Parathyroid adenoma (tissue), 2 donors: Measurements from ENCODE around the gene NBAS.

Source experiments
- H2AFZ ChIP-seq: fragments of 300-600 bp; sonication (generic); one replicate; pipeline ENCODE4 v1.7.0; 2017; ENCODE audit warnings: antibody characterized with exemption, mild to moderate bottlenecking
- H3K27ac ChIP-seq: fragments of 300-600 bp; sonication (generic); one replicate; pipeline ENCODE4 v1.7.0; 2017
- H3K27me3 ChIP-seq: fragments of 300-600 bp; sonication (generic); one replicate; pipeline ENCODE4 v1.7.0; 2017; ENCODE audit warnings: low read length; ENCODE audit not compliant: control insufficient read depth, insufficient read depth
- H3K36me3 ChIP-seq: fragments of 300-600 bp; sonication (generic); one replicate; pipeline ENCODE4 v1.7.0; 2017; ENCODE audit warnings: low read length; ENCODE audit not compliant: control insufficient read depth, insufficient read depth
- H3K4me1 ChIP-seq: fragments of 300-600 bp; sonication (generic); one replicate; pipeline ENCODE4 v1.7.0; 2017; ENCODE audit warnings: control low read depth
- H3K4me2 ChIP-seq: fragments of 300-600 bp; sonication (generic); one replicate; pipeline ENCODE4 v1.7.0; 2017; ENCODE audit warnings: low read length
- H3K4me3 ChIP-seq: fragments of 300-600 bp; sonication (generic); one replicate; pipeline ENCODE4 v1.7.0; 2017; ENCODE audit warnings: low read depth, low read length
- H3K79me2 ChIP-seq: fragments of 300-600 bp; sonication (generic); one replicate; pipeline ENCODE4 v1.7.0; 2017; ENCODE audit warnings: control low read depth
- H3K9ac ChIP-seq: fragments of 300-600 bp; sonication (generic); one replicate; pipeline ENCODE4 v1.7.0; 2017; ENCODE audit warnings: mild to moderate bottlenecking
- H3K9me3 ChIP-seq: fragments of 300-600 bp; sonication (generic); one replicate; pipeline ENCODE4 v1.7.0; 2017; ENCODE audit warnings: low read length; ENCODE audit not compliant: control insufficient read depth
- TF ChIP-seq, protein P1 (sequence below): fragments of 300-600 bp; sonication (generic); IDR thresholded peaks from one replicate; pipeline ENCODE4 v1.7.0; 2017; ENCODE audit warnings: antibody characterized with exemption, mild to moderate bottlenecking
- donor health status: primary hyperparathyroidism.

Gene NBAS

GRCh38 chr2:15177103-15177502, 384.0 kb downstream of the NBAS start:
- TF ChIP-seq, protein P1, sequence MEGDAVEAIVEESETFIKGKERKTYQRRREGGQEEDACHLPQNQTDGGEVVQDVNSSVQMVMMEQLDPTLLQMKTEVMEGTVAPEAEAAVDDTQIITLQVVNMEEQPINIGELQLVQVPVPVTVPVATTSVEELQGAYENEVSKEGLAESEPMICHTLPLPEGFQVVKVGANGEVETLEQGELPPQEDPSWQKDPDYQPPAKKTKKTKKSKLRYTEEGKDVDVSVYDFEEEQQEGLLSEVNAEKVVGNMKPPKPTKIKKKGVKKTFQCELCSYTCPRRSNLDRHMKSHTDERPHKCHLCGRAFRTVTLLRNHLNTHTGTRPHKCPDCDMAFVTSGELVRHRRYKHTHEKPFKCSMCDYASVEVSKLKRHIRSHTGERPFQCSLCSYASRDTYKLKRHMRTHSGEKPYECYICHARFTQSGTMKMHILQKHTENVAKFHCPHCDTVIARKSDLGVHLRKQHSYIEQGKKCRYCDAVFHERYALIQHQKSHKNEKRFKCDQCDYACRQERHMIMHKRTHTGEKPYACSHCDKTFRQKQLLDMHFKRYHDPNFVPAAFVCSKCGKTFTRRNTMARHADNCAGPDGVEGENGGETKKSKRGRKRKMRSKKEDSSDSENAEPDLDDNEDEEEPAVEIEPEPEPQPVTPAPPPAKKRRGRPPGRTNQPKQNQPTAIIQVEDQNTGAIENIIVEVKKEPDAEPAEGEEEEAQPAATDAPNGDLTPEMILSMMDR, result no peak
- Histone ChIP-seq H3K4me2 (no peak overlapping the region), H3K9ac (no peak overlapping the region), H3K4me3 (no peak overlapping the region), H3K79me2 (no peaks in the 10 kb centered on the region), H3K27me3 (no peaks in the 10 kb centered on the region), H3K9me3 (no peaks in the 10 kb centered on the region), H3K4me1 (no peaks in the 10 kb centered on the region), H2AFZ (no peak overlapping the region), H3K36me3 (no peaks in the 10 kb centered on the region), H3K27ac (no peak overlapping the region)

DNA sequence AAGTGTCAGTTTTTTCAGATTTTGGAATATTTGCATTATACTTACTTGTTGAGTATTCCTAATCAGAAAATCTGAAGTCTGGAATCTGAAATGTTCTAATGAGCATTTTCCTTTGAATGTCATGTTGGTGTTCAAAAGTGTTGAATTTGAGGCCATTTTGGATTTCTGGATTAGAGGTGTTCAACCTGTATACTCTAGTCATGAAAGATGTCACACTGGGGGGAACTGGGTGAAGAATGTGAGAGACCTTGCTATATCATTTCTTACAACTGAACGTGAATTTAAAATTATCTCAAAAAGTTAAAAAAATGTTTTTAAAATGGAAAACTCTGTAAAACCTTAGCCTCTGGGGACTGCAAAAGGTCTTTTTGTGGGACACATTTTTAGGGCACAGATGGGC, 384.5 kb downstream of the NBAS start:
- H3K9me3 ChIP-seq, result no peaks in the 10 kb centered on the region
- no peaks in the 10 kb centered on the region for H3K4me1 ChIP-seq
- H3K27me3 ChIP-seq, result no peaks in the 10 kb centered on the region
- no peak overlapping the region for H3K4me2 ChIP-seq
- TF ChIP-seq, protein P1, result no peak
- no peaks in the 10 kb centered on the region for H3K36me3 ChIP-seq
- no peaks in the 10 kb centered on the region for H3K79me2 ChIP-seq
- H3K4me3 ChIP-seq, result no peak overlapping the region
- H3K27ac ChIP-seq, result no peak overlapping the region
- H3K9ac ChIP-seq, result no peak overlapping the region
- H2AFZ ChIP-seq, result no peak overlapping the region

GRCh38 chr2:15174567-15174966, 386.6 kb downstream of the NBAS start:
- H3K4me1 ChIP-seq, result peaks cover 5% of the 10 kb centered on the region
- TF ChIP-seq, protein P1, result no peak
- no peaks in the 10 kb centered on the region for H3K79me2 ChIP-seq
- no peak overlapping the region for H3K4me2 ChIP-seq
- H2AFZ ChIP-seq, result no peak overlapping the region
- H3K9me3 ChIP-seq, result no peaks in the 10 kb centered on the region
- H3K27me3 ChIP-seq, result no peaks in the 10 kb centered on the region
- no peak overlapping the region for H3K27ac ChIP-seq
- H3K36me3 ChIP-seq, result no peaks in the 10 kb centered on the region
- H3K4me3 ChIP-seq, result no peak overlapping the region
- H3K9ac ChIP-seq, result no peak overlapping the region

GRCh38 chr2:15173501-15173900, 387.6 kb downstream of the NBAS start:
- no peaks in the 10 kb centered on the region for H3K79me2 ChIP-seq
- TF ChIP-seq, protein P1, result no peak
- no peaks in the 10 kb centered on the region for H3K36me3 ChIP-seq
- H3K9me3 ChIP-seq, result no peaks in the 10 kb centered on the region
- H3K4me2 ChIP-seq, result no peak overlapping the region
- no peak overlapping the region for H3K4me3 ChIP-seq
- peaks cover 5% of the 10 kb centered on the region for H3K4me1 ChIP-seq
- no peak overlapping the region for H3K9ac ChIP-seq
- no peaks in the 10 kb centered on the region for H3K27me3 ChIP-seq
- H2AFZ ChIP-seq, result no peak overlapping the region
- no peak overlapping the region for H3K27ac ChIP-seq

- Histone ChIP-seq H3K4me3 (no peak overlapping the region), H3K79me2 (no peaks in the 10 kb centered on the region), H3K9me3 (no peaks in the 10 kb centered on the region), H3K36me3 (no peaks in the 10 kb centered on the region), H3K27ac (no peak overlapping the region), H3K4me2 (no peak overlapping the region), H2AFZ (no peak overlapping the region), H3K9ac (no peak overlapping the region), H3K4me1 (peaks cover 5% of the 10 kb centered on the region), H3K27me3 (no peaks in the 10 kb centered on the region)
- TF ChIP-seq, protein P1, result no peak
Measured at GRCh38 chr2:15172825-15173224, 388.3 kb downstream of the NBAS start.
